Right cardiac atrium (tissue), 5 donors: Measurements from ENCODE around the gene SRRM2. TPM values are rescaled to one million over a fixed set of nuclear protein-coding genes. Genes with fewer than 3 reads are reported as not detected.
A peak's percentile ranks its signal among the peaks of the same experiment; 100 is the strongest.

Experiments used
- ATAC-seq, 2 donors: fragments of 200-7000 bp; cut with Tn5 transposase; one replicate each; pipeline versions ENCODE4 v1.8.0 to v1.9.1; 2020; ENCODE audit warnings: moderate library complexity in 2 of 2, mild to moderate bottlenecking in 1 of 2
- DNase-seq, 3 donors: peaks; one replicate each; pipeline ENCODE4 v3.0.0-alpha.2; 2020
- H3K27ac ChIP-seq: one replicate; pipeline ENCODE4 v1.5.1; 2013; ENCODE audit warnings: mild to moderate bottlenecking, low read length, control low read depth, moderate library complexity
- H3K27me3 ChIP-seq: one replicate; pipeline ENCODE4 v1.6.1; 2013; ENCODE audit not compliant: control insufficient read depth, insufficient read depth
- H3K4me1 ChIP-seq: one replicate; pipeline ENCODE4 v1.6.1; 2013; ENCODE audit warnings: low read length; ENCODE audit not compliant: control insufficient read depth, insufficient read depth
- H3K4me3 ChIP-seq: one replicate; pipeline ENCODE4 v1.5.1; 2013; ENCODE audit warnings: low read length, control low read depth
- H3K9me3 ChIP-seq: one replicate; pipeline ENCODE4 v1.6.1; 2013; ENCODE audit warnings: low read length; ENCODE audit not compliant: control insufficient read depth
- WGBS: extraction: QIAGEN DNeasy Blood & Tissue Kit; methylation state at CpG from one replicate; pipeline ENCODE4 v1.1.7; 2013; 5-methylcytosine and 5-hydroxymethylcytosine counted together
- intact Hi-C, 4 donors: fragments of 100-400 bp; cut with DNase I; formaldehyde crosslinking; loops; one replicate each; pipeline versions ENCODE4 v1.11.0 to v1.14.0; 2022 to 2023
- polyA plus RNA-seq: library from polyadenylated mRNA; stranded (reverse); fragments of 200-250 nt; gene quantifications from one replicate; pipeline ENCODE4 v1.2.3, GENCODE V29; 2013
- total RNA-seq, 4 donors: library from RNA; stranded (reverse); fragmentation: NEBNext Ultra II Directional; extraction: Animal tissue kit (Norgen Biotek cat#: 25700); gene quantifications; one replicate each; pipeline ENCODE4 v1.2.1, GENCODE V29; 2021
- donor health status: healthy with polysubstance abuse.
- donor health status: DM: no; HTN: yes; CAD: no.
- donor health status: DM: no; HTN: no; CAD: no.
- donor health status: DM: no; HTN: yes; CAD: no; lungs with severe emphysema.
- donor health status: DM: yes; HTN: yes; CAD: no.

The SRRM2 gene
- total and polyA plus RNA-seq, 5 donors: 299 to 402 (median 329) TPM

- peak in 1 of 3 donors; percentile 10 for DNase-seq
- no peak for ATAC-seq
- Histone ChIP-seq H3K4me3 (peak overlapping the region; percentile 90), H3K9me3 (no peaks in the 10 kb centered on the region), H3K27ac (peak overlapping the region; percentile 98), H3K27me3 (no peaks in the 10 kb centered on the region), H3K4me1 (peaks cover 20% of the 10 kb centered on the region)
- intact Hi-C loops: no loop called here
- 2% methylated on average over 7 of the region's 7 CpGs for WGBS
These were observed 1.2 kb downstream of the SRRM2 start for GRCh38 chr16:2753733-2754020.

GRCh38 chr16:2755158-2755557 is 2.7 kb downstream of the SRRM2 start:
- no peaks in the 10 kb centered on the region for H3K27me3 ChIP-seq
- no peaks in the 10 kb centered on the region for H3K9me3 ChIP-seq
- DNase-seq: no peak
- no peak for ATAC-seq
- H3K4me3 ChIP-seq: peak overlapping the region; percentile 90
- 14% methylated on average over 3 of the region's 3 CpGs for WGBS
- intact Hi-C loops: no loop called here
- H3K4me1 ChIP-seq: peaks cover 20% of the 10 kb centered on the region
- no peak overlapping the region for H3K27ac ChIP-seq

GRCh38 chr16:2756288-2757015 is 4.0 kb downstream of the SRRM2 start:
- ATAC-seq (no peak), DNase-seq (no peak)
- no peak overlapping the region for H3K4me3 ChIP-seq
- intact Hi-C loops: no loop called here
- WGBS: 88% methylated on average over 30 of the region's 30 CpGs
- no peaks in the 10 kb centered on the region for H3K9me3 ChIP-seq
- H3K4me1 ChIP-seq: peaks cover 20% of the 10 kb centered on the region
- no peaks in the 10 kb centered on the region for H3K27me3 ChIP-seq
- no peak overlapping the region for H3K27ac ChIP-seq

- H3K9me3 ChIP-seq: no peaks in the 10 kb centered on the region
- WGBS: 68% methylated on average over 11 of the region's 11 CpGs
- DNase-seq: peak in 1 of 3 donors; percentile 16
- intact Hi-C loops: no loop called here
- no peak for ATAC-seq
- H3K4me1 ChIP-seq: peaks cover 17% of the 10 kb centered on the region
- no peak overlapping the region for H3K4me3 ChIP-seq
- H3K27ac ChIP-seq: no peak overlapping the region
- no peaks in the 10 kb centered on the region for H3K27me3 ChIP-seq
These were observed 4.9 kb downstream of the SRRM2 start for GRCh38 chr16:2757344-2757743.

GRCh38 chr16:2761472-2761871 is 9.0 kb downstream of the SRRM2 start:
- no peak overlapping the region for H3K27ac ChIP-seq
- H3K27me3 ChIP-seq: no peaks in the 10 kb centered on the region
- H3K4me3 ChIP-seq: no peak overlapping the region
- peaks cover 5% of the 10 kb centered on the region for H3K4me1 ChIP-seq
- intact Hi-C loops: no loop called here
- WGBS: 97% methylated on average over 10 of the region's 10 CpGs
- ATAC-seq (peak in 1 of 2 donors; percentile 10), DNase-seq (peak in 2 of 3 donors; percentile 3 to 28)
- no peaks in the 10 kb centered on the region for H3K9me3 ChIP-seq

- intact Hi-C loops: no loop called here
- no peaks in the 10 kb centered on the region for H3K9me3 ChIP-seq
- H3K27me3 ChIP-seq: no peaks in the 10 kb centered on the region
- WGBS: 98% methylated on average over 42 of the region's 42 CpGs
- H3K27ac ChIP-seq: no peak overlapping the region
- ATAC-seq (peak; percentile 6 to 27), DNase-seq (peak in 2 of 3 donors; percentile 40 to 48)
- H3K4me3 ChIP-seq: no peak overlapping the region
- H3K4me1 ChIP-seq: peaks cover 3% of the 10 kb centered on the region
These were observed 9.6 kb downstream of the SRRM2 start for GRCh38 chr16:2761886-2762583.

GRCh38 chr16:2762711-2763110 is 10.3 kb downstream of the SRRM2 start:
- H3K27ac ChIP-seq: no peak overlapping the region
- DNase-seq (peak in 2 of 3 donors; percentile 4 to 37), ATAC-seq (no peak)
- intact Hi-C loops: no loop called here
- H3K9me3 ChIP-seq: no peaks in the 10 kb centered on the region
- over 99% methylated on average over 13 of the region's 13 CpGs for WGBS
- no peaks in the 10 kb centered on the region for H3K4me1 ChIP-seq
- no peaks in the 10 kb centered on the region for H3K27me3 ChIP-seq
- no peak overlapping the region for H3K4me3 ChIP-seq

- H3K27me3 ChIP-seq: no peaks in the 10 kb centered on the region
- ATAC-seq: no peak
- H3K4me1 ChIP-seq: no peaks in the 10 kb centered on the region
- WGBS: 92% methylated on average over 6 of the region's 6 CpGs
- no peak overlapping the region for H3K27ac ChIP-seq
- H3K9me3 ChIP-seq: no peaks in the 10 kb centered on the region
- no peak overlapping the region for H3K4me3 ChIP-seq
- intact Hi-C loops: no loop called here
- DNase-seq: peak in 1 of 3 donors; percentile 10
These were observed 10.7 kb downstream of the SRRM2 start for GRCh38 chr16:2763173-2763572.

- no peaks in the 10 kb centered on the region for H3K9me3 ChIP-seq
- 97% methylated on average over 9 of the region's 9 CpGs for WGBS
- peak in 2 of 3 donors; percentile 3 to 4 for DNase-seq
- H3K4me3 ChIP-seq: no peak overlapping the region
- intact Hi-C loops: no loop called here
- H3K27ac ChIP-seq: no peak overlapping the region
- ATAC-seq: no peak
- no peaks in the 10 kb centered on the region for H3K27me3 ChIP-seq
- no peaks in the 10 kb centered on the region for H3K4me1 ChIP-seq
These were observed 12.3 kb downstream of the SRRM2 start for GRCh38 chr16:2764718-2765117.

- DNase-seq (peak in 2 of 3 donors; percentile 49 to 55), ATAC-seq (no peak)
- intact Hi-C loops: no loop called here
- H3K27ac ChIP-seq: no peak overlapping the region
- H3K4me3 ChIP-seq: no peak overlapping the region
- WGBS: 98% methylated on average over 73 of the region's 73 CpGs
- no peaks in the 10 kb centered on the region for H3K27me3 ChIP-seq
- no peaks in the 10 kb centered on the region for H3K4me1 ChIP-seq
- no peaks in the 10 kb centered on the region for H3K9me3 ChIP-seq
These were observed 13.3 kb downstream of the SRRM2 start for GRCh38 chr16:2765462-2766404.
